GM18861 (cell line): ENCODE data around the gene GPRIN1.

Source experiments
- ATAC-seq: cut with Tn5 transposase; IDR thresholded peaks from one replicate; pipeline ENCODE4 v1.9.1; 2021; ENCODE audit not compliant: unreplicated experiment

GPRIN1 gene

GRCh38 chr5:176643491-176644219, 33.7 kb upstream of the GPRIN1 start:
- ATAC-seq = no peak

- no peak for ATAC-seq
Observed at GRCh38 chr5:176642675-176643490, 32.9 kb upstream of the GPRIN1 start.

- ATAC-seq = no peak
Observed at GRCh38 chr5:176640616-176641015, 30.7 kb upstream of the GPRIN1 start.

GRCh38 chr5:176639981-176640380, 30.0 kb upstream of the GPRIN1 start:
- no peak for ATAC-seq

- ATAC-seq = no peak
Observed at GRCh38 chr5:176639208-176639607, 29.3 kb upstream of the GPRIN1 start.

GRCh38 chr5:176638437-176638836, 28.5 kb upstream of the GPRIN1 start:
- ATAC-seq = no peak

GRCh38 chr5:176637556-176637955, 27.6 kb upstream of the GPRIN1 start:
- ATAC-seq = no peak

GRCh38 chr5:176636426-176636825, 26.5 kb upstream of the GPRIN1 start:
- no peak for ATAC-seq

- ATAC-seq = no peak
Observed at GRCh38 chr5:176633598-176633997, 23.6 kb upstream of the GPRIN1 start.

GRCh38 chr5:176632745-176633144, 22.8 kb upstream of the GPRIN1 start:
- no peak for ATAC-seq

GRCh38 chr5:176631383-176632200, 21.6 kb upstream of the GPRIN1 start:
- ATAC-seq = no peak

GRCh38 chr5:176630681-176631222, 20.8 kb upstream of the GPRIN1 start:
- ATAC-seq = no peak

GRCh38 chr5:176629853-176630680, 20.1 kb upstream of the GPRIN1 start, which contains the start of the genes EIF4E1B and SNCB:
TSS of gene EIF4E1B (plus strand) at chr5:176630675. CDS start at chr5:176642788, 12,113 bp downstream.
TSS of gene SNCB (minus strand) at chr5:176630534. CDS start at chr5:176629654, 880 bp downstream.
- no peak for ATAC-seq

GRCh38 chr5:176629317-176629852, 19.4 kb upstream of the GPRIN1 start:
- no peak for ATAC-seq

- ATAC-seq = no peak
Observed at GRCh38 chr5:176628406-176629228, 18.7 kb upstream of the GPRIN1 start.

GRCh38 chr5:176627582-176627981, 17.6 kb upstream of the GPRIN1 start:
- no peak for ATAC-seq

GRCh38 chr5:176626876-176627236, 16.9 kb upstream of the GPRIN1 start:
- ATAC-seq = no peak

- ATAC-seq = no peak
Observed at GRCh38 chr5:176625966-176626875, 16.3 kb upstream of the GPRIN1 start.
